Activated T-helper 1 cell treated with anti-CD3 and anti-CD28 coated beads, Interleukin-12 subunit alpha, Interleukin-12 subunit beta, Interleukin-2, Interleukin-4 antibody, amounts not matched to agents 30 ng/mL and 10 ng/mL and 1 ng/mL, durations not matched to agents 14 hours and 24 hours and 36 hours (primary cell): ENCODE data around the gene CLNK. TPM values are rescaled to one million over a fixed set of nuclear protein-coding genes. Genes with fewer than 3 reads are reported as not detected.
A peak's percentile ranks its signal among the peaks of the same experiment; 100 is the strongest.

Experiments
- DNase-seq: peaks from one replicate; pipeline ENCODE4 v3.0.0; 2021; ENCODE audit warnings: low spot score
- H3K27ac Mint-ChIP-seq: one replicate; pipeline ENCODE4 v1.8.0; 2021; ENCODE audit warnings: mild to moderate bottlenecking, mixed read lengths
- H3K27me3 Mint-ChIP-seq: one replicate; pipeline ENCODE4 v1.8.0; 2022; ENCODE audit warnings: mild to moderate bottlenecking, moderate library complexity, mixed read lengths; ENCODE audit not compliant: insufficient read depth
- H3K36me3 Mint-ChIP-seq: one replicate; pipeline ENCODE4 v1.8.0; 2021; ENCODE audit warnings: low read depth, mixed read lengths
- H3K4me1 Mint-ChIP-seq: one replicate; pipeline ENCODE4 v1.8.0; 2021; ENCODE audit warnings: low read depth, mixed read lengths
- H3K4me3 Mint-ChIP-seq: one replicate; pipeline ENCODE4 v1.8.0; 2021; ENCODE audit warnings: mild to moderate bottlenecking, moderate library complexity, mixed read lengths
- H3K9me3 Mint-ChIP-seq: one replicate; pipeline ENCODE4 v1.8.0; 2021; ENCODE audit warnings: mixed read lengths
- intact Hi-C: fragments of 100-400 bp; cut with micrococcal nuclease; formaldehyde crosslinking; loops from one replicate; pipeline ENCODE4 v1.15.1; 2024
- total RNA-seq: library from RNA; stranded (reverse); gene quantifications from 2 replicates; pipeline ENCODE4 v1.2.3, GENCODE V29; 2022

The CLNK gene
- total RNA-seq, 1 donor from 2014 or later: 0.57 TPM

GRCh38 chr4:10496200-10496599, 188.4 kb downstream of the CLNK start:
- H3K36me3 Mint-ChIP-seq: no peaks in the 10 kb centered on the region
- intact Hi-C loops: no loop called here

GRCh38 chr4:10495651-10496050, 188.9 kb downstream of the CLNK start:
- DNase-seq: no peak
- no peaks in the 10 kb centered on the region for H3K4me1 Mint-ChIP-seq
- no peaks in the 10 kb centered on the region for H3K36me3 Mint-ChIP-seq
- intact Hi-C loops: no loop called here
- no peaks in the 10 kb centered on the region for H3K9me3 Mint-ChIP-seq
- H3K27me3 Mint-ChIP-seq: peaks cover 2% of the 10 kb centered on the region
- H3K4me3 Mint-ChIP-seq: no peak overlapping the region
- H3K27ac Mint-ChIP-seq: no peak overlapping the region

More at GRCh38 chr4:10496200-10496599, 188.4 kb downstream of the CLNK start:
- no peak for DNase-seq
- no peaks in the 10 kb centered on the region for H3K4me1 Mint-ChIP-seq
- H3K27ac Mint-ChIP-seq: no peak overlapping the region
- no peaks in the 10 kb centered on the region for H3K9me3 Mint-ChIP-seq
- H3K4me3 Mint-ChIP-seq: no peak overlapping the region
- H3K27me3 Mint-ChIP-seq: peaks cover 2% of the 10 kb centered on the region

DNA sequence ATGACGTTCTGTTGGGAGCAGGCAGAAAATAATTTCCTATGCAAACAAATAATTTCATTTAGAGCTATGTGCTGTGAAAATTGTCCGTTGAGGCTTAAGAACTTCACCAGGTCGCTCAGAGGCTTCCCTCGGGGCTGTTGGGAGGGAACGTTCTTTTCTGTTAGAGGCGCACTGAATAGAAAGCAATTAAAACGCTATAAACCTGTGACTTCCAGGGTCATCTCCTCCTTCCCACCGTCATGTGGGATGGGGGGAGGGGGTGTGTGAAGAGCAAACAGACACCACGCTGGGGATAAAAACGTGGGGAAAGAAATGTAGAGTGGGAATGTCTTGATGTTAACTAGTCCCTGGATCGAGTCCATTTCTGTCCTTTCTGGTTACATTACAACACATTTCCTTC, 192.1 kb downstream of the CLNK start:
- H3K4me1 Mint-ChIP-seq: peaks cover 6% of the 10 kb centered on the region
- H3K27me3 Mint-ChIP-seq: peaks cover 15% of the 10 kb centered on the region
- no peak for DNase-seq
- H3K4me3 Mint-ChIP-seq: no peak overlapping the region
- H3K27ac Mint-ChIP-seq: no peak overlapping the region
- no peaks in the 10 kb centered on the region for H3K36me3 Mint-ChIP-seq
- intact Hi-C loops: no loop called here
- H3K9me3 Mint-ChIP-seq: no peaks in the 10 kb centered on the region

DNA sequence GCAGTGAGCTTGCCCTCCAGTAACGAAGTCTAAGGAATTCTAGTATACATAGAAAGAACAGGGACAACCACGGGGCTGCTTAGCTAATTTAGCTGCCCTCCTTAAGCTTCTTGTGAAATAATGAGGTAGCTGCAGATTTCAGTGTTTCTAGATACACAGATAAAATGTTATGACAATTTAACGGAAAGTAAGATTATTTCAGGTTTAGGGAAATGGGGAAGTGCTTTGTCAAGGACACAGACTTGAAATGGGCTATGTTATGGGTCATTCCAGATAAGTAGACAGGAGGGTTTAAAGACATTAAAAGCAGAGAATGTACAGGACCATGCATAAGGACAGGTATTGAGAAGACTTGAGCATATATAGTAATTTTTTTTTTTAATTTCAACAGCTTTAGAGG, 193.2 kb downstream of the CLNK start:
- intact Hi-C loops: no loop called here
- DNase-seq: no peak
- H3K4me3 Mint-ChIP-seq: no peak overlapping the region
- H3K9me3 Mint-ChIP-seq: no peaks in the 10 kb centered on the region
- H3K4me1 Mint-ChIP-seq: peaks cover 6% of the 10 kb centered on the region
- H3K36me3 Mint-ChIP-seq: no peaks in the 10 kb centered on the region
- H3K27me3 Mint-ChIP-seq: peaks cover 24% of the 10 kb centered on the region
- H3K27ac Mint-ChIP-seq: no peak overlapping the region

DNA sequence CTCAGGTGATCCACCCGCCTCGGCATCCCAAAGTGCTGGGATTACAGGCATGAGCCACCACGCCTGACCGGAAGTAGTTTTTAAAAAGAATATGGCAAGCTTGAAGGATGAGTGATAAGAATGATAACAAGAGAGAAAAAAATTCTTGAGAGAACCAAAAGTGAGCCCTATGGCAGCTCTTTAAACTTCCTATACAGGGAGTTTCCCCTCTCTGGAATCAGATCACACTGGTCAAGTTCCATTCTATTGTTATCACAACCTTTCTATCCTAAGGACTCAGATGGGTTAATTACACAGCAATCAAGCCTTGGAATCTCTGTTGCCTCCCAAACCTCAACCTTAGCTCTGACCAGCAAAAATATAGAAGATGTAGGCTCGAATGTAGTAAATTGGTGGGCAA, 193.6 kb downstream of the CLNK start:
- Mint-ChIP-seq H3K4me1 (peaks cover 6% of the 10 kb centered on the region), H3K27ac (no peak overlapping the region), H3K4me3 (no peak overlapping the region), H3K27me3 (peaks cover 24% of the 10 kb centered on the region), H3K36me3 (no peaks in the 10 kb centered on the region), H3K9me3 (no peaks in the 10 kb centered on the region)
- intact Hi-C loops: no loop called here
- no peak for DNase-seq

- intact Hi-C loops: no loop called here
- H3K36me3 Mint-ChIP-seq: no peaks in the 10 kb centered on the region
- H3K4me3 Mint-ChIP-seq: no peak overlapping the region
Observed at GRCh38 chr4:10482913-10483312, 201.7 kb downstream of the CLNK start.

GRCh38 chr4:10480616-10481015, 204.0 kb downstream of the CLNK start:
- intact Hi-C loops: no loop called here
- H3K4me3 Mint-ChIP-seq: no peak overlapping the region
- no peak overlapping the region for H3K27ac Mint-ChIP-seq
- no peaks in the 10 kb centered on the region for H3K4me1 Mint-ChIP-seq
- H3K9me3 Mint-ChIP-seq: no peaks in the 10 kb centered on the region
- no peaks in the 10 kb centered on the region for H3K36me3 Mint-ChIP-seq
- peaks cover 7% of the 10 kb centered on the region for H3K27me3 Mint-ChIP-seq
- DNase-seq: no peak

More at GRCh38 chr4:10482913-10483312, 201.7 kb downstream of the CLNK start:
- no peaks in the 10 kb centered on the region for H3K4me1 Mint-ChIP-seq
- H3K27me3 Mint-ChIP-seq: peaks cover 20% of the 10 kb centered on the region
- H3K9me3 Mint-ChIP-seq: no peaks in the 10 kb centered on the region
- DNase-seq: no peak
- H3K27ac Mint-ChIP-seq: no peak overlapping the region

DNA sequence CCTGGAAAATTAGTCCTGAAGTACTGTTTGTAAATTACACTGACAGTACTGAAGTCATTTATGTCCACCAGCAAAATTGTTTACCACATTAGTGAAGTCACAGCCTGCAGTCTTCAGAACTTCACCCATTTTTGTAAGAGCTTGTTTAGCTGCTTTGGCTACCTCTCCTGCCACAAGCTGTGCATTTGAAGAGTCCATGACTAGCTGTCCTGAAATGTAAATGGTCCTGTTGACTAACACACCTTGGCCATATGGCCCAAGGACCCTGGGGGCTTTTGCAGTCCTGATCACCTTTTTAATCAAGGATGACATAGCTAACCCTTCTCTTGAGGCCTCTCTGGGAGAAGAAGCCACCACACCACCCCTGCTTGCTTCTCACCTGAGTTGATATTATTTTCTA, 205.9 kb downstream of the CLNK start:
- intact Hi-C loops: no loop called here
- no peaks in the 10 kb centered on the region for H3K36me3 Mint-ChIP-seq
- H3K4me3 Mint-ChIP-seq: no peak overlapping the region
- peaks cover 4% of the 10 kb centered on the region for H3K27me3 Mint-ChIP-seq
- no peaks in the 10 kb centered on the region for H3K4me1 Mint-ChIP-seq
- no peak for DNase-seq
- no peaks in the 10 kb centered on the region for H3K9me3 Mint-ChIP-seq
- H3K27ac Mint-ChIP-seq: no peak overlapping the region

- Mint-ChIP-seq H3K4me3 (no peak overlapping the region), H3K27me3 (peaks cover 2% of the 10 kb centered on the region), H3K36me3 (no peaks in the 10 kb centered on the region), H3K4me1 (no peaks in the 10 kb centered on the region), H3K9me3 (no peaks in the 10 kb centered on the region), H3K27ac (no peak overlapping the region)
- intact Hi-C loops: no loop called here
- DNase-seq: no peak
Observed at GRCh38 chr4:10470505-10470904, 214.1 kb downstream of the CLNK start.

DNA sequence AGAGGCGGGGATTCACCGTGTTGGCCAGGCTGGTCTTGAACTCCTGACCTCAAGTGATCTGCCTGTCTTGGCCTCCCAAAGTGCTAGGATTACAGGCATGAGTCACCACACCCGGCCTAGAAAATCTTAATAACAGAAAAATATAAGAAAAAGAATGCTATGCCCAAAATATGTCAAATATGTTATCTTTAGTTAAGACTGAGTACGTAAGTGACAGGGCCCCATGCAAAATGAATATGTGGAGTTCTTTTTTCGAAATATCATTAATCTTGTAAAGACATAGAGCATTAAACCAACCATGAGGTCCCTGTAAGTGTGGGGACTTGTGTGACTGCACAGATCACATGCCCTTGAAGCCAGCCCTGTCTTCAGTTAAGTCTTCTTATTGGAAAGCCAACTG, 218.4 kb downstream of the CLNK start:
- Mint-ChIP-seq H3K36me3 (peaks cover 3% of the 10 kb centered on the region), H3K4me1 (peaks cover 5% of the 10 kb centered on the region), H3K4me3 (no peak overlapping the region), H3K9me3 (peaks cover 9% of the 10 kb centered on the region), H3K27ac (no peak overlapping the region), H3K27me3 (peaks cover 24% of the 10 kb centered on the region)
- intact Hi-C loops: no loop called here
- no peak for DNase-seq

DNA sequence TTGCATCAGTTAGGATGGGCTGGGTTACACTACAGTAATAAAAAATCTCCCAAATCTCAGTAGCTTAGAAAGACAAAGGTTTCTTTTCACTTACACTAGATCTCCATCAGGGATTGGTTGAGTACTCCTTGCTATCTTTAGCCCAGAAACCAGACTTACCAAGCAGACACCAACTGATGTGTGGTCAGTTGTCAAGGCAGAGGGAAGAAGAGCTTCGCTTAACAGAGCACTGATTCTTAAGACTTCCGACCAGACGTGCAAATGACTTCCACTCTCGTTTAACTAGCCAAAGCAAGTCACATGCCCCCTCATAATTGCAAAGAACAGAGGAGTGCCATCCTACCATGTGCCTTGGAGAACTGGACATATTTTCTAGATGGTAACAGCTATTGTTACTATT, 221.7 kb downstream of the CLNK start:
- Mint-ChIP-seq H3K36me3 (peaks cover 7% of the 10 kb centered on the region), H3K9me3 (peaks cover 16% of the 10 kb centered on the region), H3K4me3 (no peak overlapping the region), H3K4me1 (peaks cover 26% of the 10 kb centered on the region), H3K27me3 (peaks cover 32% of the 10 kb centered on the region), H3K27ac (no peak overlapping the region)
- intact Hi-C loops: no loop called here
- DNase-seq: no peak

DNA sequence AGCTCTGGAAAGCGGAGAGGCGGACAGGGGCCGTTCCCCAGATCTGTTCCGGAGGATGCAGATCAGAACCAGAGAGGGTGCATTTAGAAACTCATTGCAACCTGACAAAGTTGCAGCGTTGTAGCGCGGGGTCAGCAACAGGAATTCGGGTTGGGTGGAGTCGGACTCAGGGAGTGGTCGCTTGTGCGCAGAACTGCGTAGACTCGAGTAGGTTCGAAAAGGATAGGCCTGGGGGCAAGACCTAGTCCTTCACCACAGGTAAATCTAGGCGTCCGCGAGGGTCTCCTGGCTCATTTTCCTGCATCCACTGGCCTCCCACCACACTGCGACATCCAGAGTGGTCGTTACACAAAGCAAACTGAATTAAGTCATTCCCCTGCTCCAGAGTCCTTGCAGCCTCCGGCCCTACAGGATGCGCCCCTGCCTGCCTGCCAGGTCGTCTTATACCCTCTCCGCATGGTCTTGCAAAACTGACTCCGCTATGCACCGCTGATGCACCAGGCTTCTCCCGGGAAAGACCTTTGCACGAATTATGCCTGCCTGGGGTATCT, 222.6 kb downstream of the CLNK start:
- no peak overlapping the region for H3K27ac Mint-ChIP-seq
- intact Hi-C loops: loop anchor here (1.0 to 2.0 kb wide), 6 partner anchors 76 to 1009 kb away; no protein-coding TSS in a partner anchor
- DNase-seq: no peak
- peaks cover 33% of the 10 kb centered on the region for H3K27me3 Mint-ChIP-seq
- H3K4me1 Mint-ChIP-seq: peaks cover 30% of the 10 kb centered on the region
- peak overlapping the region; percentile 77 for H3K4me3 Mint-ChIP-seq
- H3K36me3 Mint-ChIP-seq: peaks cover 10% of the 10 kb centered on the region
- H3K9me3 Mint-ChIP-seq: peaks cover 16% of the 10 kb centered on the region

DNA sequence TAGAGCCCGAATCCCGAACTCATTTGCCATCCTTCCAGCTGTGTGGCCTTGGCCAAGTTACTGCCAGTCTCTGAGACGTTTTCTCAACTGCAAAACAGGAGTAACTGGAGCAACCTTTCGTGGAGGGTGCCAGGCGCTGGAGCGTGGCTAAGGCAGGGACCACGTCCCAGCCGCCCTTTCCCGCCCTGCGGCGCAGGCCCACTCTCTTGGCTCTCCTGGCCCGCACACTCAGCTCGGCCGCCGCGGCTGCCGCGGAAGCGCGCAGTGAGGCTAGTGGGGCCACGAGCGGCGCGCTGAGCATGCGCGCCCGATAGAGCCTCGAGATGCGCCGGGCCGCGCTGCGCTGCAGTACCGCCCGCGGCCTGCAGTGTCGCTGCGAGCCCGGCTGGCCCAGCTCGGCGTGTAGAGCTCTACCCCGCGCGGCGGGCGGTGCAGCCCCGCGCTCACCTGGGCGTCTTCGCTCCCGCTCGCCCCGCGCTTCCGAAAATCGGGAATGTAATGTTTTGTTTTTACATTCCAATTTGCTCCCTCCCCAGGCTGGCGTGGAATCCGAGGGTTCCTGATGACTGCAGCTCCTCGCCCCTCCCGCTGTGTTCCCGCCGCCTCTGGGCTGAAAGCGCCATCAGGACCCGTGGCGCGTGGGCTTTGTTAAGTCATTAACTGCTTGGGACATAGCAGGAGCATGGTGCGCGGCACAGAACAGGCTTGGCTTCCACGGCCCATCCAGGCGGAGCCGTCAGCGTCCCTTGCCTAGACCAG, 223.3 kb downstream of the CLNK start:
- intact Hi-C loops: loop anchor here (1.0 to 2.0 kb wide), 6 partner anchors 77 to 1010 kb away; no protein-coding TSS in a partner anchor
- no peak overlapping the region for H3K27ac Mint-ChIP-seq
- peaks cover 16% of the 10 kb centered on the region for H3K9me3 Mint-ChIP-seq
- H3K36me3 Mint-ChIP-seq: peaks cover 14% of the 10 kb centered on the region
- H3K27me3 Mint-ChIP-seq: peaks cover 33% of the 10 kb centered on the region
- peak overlapping the region; percentile 77 for H3K4me3 Mint-ChIP-seq
- peaks cover 34% of the 10 kb centered on the region for H3K4me1 Mint-ChIP-seq
- peak; percentile 76 for DNase-seq
